ENCODE measurements around the gene ATP10A. TPM values are rescaled to one million over a fixed set of nuclear protein-coding genes. Genes with fewer than 3 reads are reported as not detected.

Gene ATP10A
- polyA plus RNA-seq, 1 donor from 2014 or later = not detected

DNA sequence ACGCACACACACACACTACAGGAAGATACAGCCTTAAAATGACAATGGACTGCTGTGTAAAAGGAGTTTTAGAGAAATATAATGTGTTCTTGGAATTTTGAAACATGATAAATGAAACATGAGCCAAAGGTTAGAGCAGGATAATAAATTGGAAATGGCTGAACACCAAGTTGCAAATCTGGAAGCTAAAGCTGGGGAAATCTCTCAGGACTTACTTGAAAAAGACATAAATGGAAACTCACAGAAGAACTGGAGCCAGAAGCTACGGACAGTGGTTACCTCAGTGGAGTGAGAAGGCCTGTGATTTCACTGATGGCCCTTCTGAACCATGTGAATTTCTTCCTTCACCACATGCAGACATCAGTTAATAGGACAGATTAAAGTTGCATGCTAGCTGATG lies 37.3 kb upstream of the ATP10A start:
- Histone ChIP-seq H4K20me1 (ENCODE audit: insufficient read depth) (no peaks in the 10 kb centered on the region), H3K9me3 (ENCODE audit: low read length) (no peaks in the 10 kb centered on the region), H3K36me3 (ENCODE audit: insufficient read depth, low read length) (no peaks in the 10 kb centered on the region), H2AFZ (ENCODE audit: low read depth, low read length) (no peak overlapping the region), H3K9me2 (ENCODE audit: insufficient read depth, low read length) (no peaks in the 10 kb centered on the region), H3K27ac (ENCODE audit: low read length) (no peak overlapping the region), H3K4me3 (ENCODE audit: low read length) (no peak overlapping the region), H3K79me2 (replicated peaks; ENCODE audit: insufficient read depth, low read length) (no peaks in the 10 kb centered on the region), H3F3A (ENCODE audit: insufficient read depth, low read length, poor library complexity, severe bottlenecking) (no peaks in the 10 kb centered on the region), H3K27me3 (ENCODE audit: insufficient read depth, low read depth, low read length) (no peaks in the 10 kb centered on the region), H3K9ac (ENCODE audit: low read length) (no peak overlapping the region), H3K4me2 (ENCODE audit: low read length) (no peak overlapping the region)
- TF ChIP-seq TAF1 (IDR thresholded peaks at IDR 0.05; ENCODE audit: low read depth) (no peak), EZH2 (IDR thresholded peaks at IDR 0.05; ENCODE audit: borderline replicate concordance, insufficient read depth, low read length, poor library complexity, severe bottlenecking) (no peak), POLR2AphosphoS5 (IDR thresholded peaks at IDR 0.05) (no peak), REST (IDR thresholded peaks at IDR 0.05; ENCODE audit: borderline replicate concordance) (no peak), MXI1 (conservative IDR thresholded peaks at IDR 0.05; ENCODE audit: poor library complexity, severe bottlenecking) (no peak), SMC3 (conservative IDR thresholded peaks at IDR 0.05; ENCODE audit: poor library complexity) (no peak), RAD21 (conservative IDR thresholded peaks at IDR 0.05) (no peak)
- TF ChIP-seq, protein P1, sequence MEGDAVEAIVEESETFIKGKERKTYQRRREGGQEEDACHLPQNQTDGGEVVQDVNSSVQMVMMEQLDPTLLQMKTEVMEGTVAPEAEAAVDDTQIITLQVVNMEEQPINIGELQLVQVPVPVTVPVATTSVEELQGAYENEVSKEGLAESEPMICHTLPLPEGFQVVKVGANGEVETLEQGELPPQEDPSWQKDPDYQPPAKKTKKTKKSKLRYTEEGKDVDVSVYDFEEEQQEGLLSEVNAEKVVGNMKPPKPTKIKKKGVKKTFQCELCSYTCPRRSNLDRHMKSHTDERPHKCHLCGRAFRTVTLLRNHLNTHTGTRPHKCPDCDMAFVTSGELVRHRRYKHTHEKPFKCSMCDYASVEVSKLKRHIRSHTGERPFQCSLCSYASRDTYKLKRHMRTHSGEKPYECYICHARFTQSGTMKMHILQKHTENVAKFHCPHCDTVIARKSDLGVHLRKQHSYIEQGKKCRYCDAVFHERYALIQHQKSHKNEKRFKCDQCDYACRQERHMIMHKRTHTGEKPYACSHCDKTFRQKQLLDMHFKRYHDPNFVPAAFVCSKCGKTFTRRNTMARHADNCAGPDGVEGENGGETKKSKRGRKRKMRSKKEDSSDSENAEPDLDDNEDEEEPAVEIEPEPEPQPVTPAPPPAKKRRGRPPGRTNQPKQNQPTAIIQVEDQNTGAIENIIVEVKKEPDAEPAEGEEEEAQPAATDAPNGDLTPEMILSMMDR (IDR thresholded peaks at IDR 0.05; ENCODE audit: poor library complexity, severe bottlenecking) = no peak

- Histone ChIP-seq H3K9me3 (ENCODE audit: low read length) (no peaks in the 10 kb centered on the region), H2AFZ (ENCODE audit: low read depth, low read length) (no peak overlapping the region), H3K27me3 (ENCODE audit: insufficient read depth, low read depth, low read length) (no peaks in the 10 kb centered on the region), H3K9me2 (ENCODE audit: insufficient read depth, low read length) (no peaks in the 10 kb centered on the region), H3K9ac (ENCODE audit: low read length) (no peak overlapping the region), H3F3A (ENCODE audit: insufficient read depth, low read length, poor library complexity, severe bottlenecking) (no peaks in the 10 kb centered on the region), H3K79me2 (replicated peaks; ENCODE audit: insufficient read depth, low read length) (no peaks in the 10 kb centered on the region), H4K20me1 (ENCODE audit: insufficient read depth) (no peaks in the 10 kb centered on the region), H3K4me2 (ENCODE audit: low read length) (no peak overlapping the region), H3K4me3 (ENCODE audit: low read length) (no peak overlapping the region), H3K27ac (ENCODE audit: low read length) (no peak overlapping the region), H3K36me3 (ENCODE audit: insufficient read depth, low read length) (no peaks in the 10 kb centered on the region)
- no peak for TF ChIP-seq TAF1 (IDR thresholded peaks at IDR 0.05; ENCODE audit: low read depth)
- TF ChIP-seq MXI1 (conservative IDR thresholded peaks at IDR 0.05; ENCODE audit: poor library complexity, severe bottlenecking) = no peak
- TF ChIP-seq EP300 (conservative IDR thresholded peaks at IDR 0.05; ENCODE audit: poor library complexity, severe bottlenecking) = no peak
- no peak for TF ChIP-seq RAD21 (conservative IDR thresholded peaks at IDR 0.05)
- no peak for TF ChIP-seq POLR2AphosphoS5 (IDR thresholded peaks at IDR 0.05)
- TF ChIP-seq, protein P1 (IDR thresholded peaks at IDR 0.05; ENCODE audit: poor library complexity, severe bottlenecking) = no peak
- TF ChIP-seq EZH2 (IDR thresholded peaks at IDR 0.05; ENCODE audit: borderline replicate concordance, insufficient read depth, low read length, poor library complexity, severe bottlenecking) = no peak
- TF ChIP-seq REST (IDR thresholded peaks at IDR 0.05; ENCODE audit: borderline replicate concordance) = no peak
- TF ChIP-seq SMC3 (conservative IDR thresholded peaks at IDR 0.05; ENCODE audit: poor library complexity) = no peak
Measured at GRCh38 chr15:25899870-25900269, 36.7 kb upstream of the ATP10A start.

Data from neural cell (in vitro differentiated cells).